Cardiac fibroblast (primary cell): ENCODE results near the gene LINC01488.

Source experiments
- DNase-seq, 2 donors: peaks; one replicate each; pipeline versions ENCODE4 v3.0.0 to v3.0.0-alpha.2; 2010; ENCODE audit warnings: low read depth in 2 of 2
- H3K4me3 ChIP-seq, 2 donors: replicated peaks in 1 of 2; 1 replicate in 1 of 2; 2 replicates in 1 of 2; pipeline ENCODE4 v1.5.1; 2011; ENCODE audit warnings: low read depth in 2 of 2, low read length in 2 of 2, mild to moderate bottlenecking in 2 of 2, moderate library complexity in 1 of 2
- CTCF ChIP-seq: IDR thresholded peaks from one replicate; pipeline ENCODE4 v1.5.1; 2011; ENCODE audit warnings: low read depth, mild to moderate bottlenecking, low read length, inconsistent platforms

The LINC01488 gene

GRCh38 chr11:69509381-69509780 is 27.9 kb downstream of the LINC01488 start:
- no peak for DNase-seq
- H3K4me3 ChIP-seq: no peak overlapping the region
- no peak for TF ChIP-seq CTCF

GRCh38 chr11:69509846-69510390 is 28.5 kb downstream of the LINC01488 start:
- no peak for TF ChIP-seq CTCF
- H3K4me3 ChIP-seq: no peak overlapping the region
- DNase-seq: no peak

- no peak for TF ChIP-seq CTCF
- DNase-seq: peak; percentile 24 to 47
- H3K4me3 ChIP-seq: no peak overlapping the region
Measured at GRCh38 chr11:69510471-69511357, 29.3 kb downstream of the LINC01488 start.

GRCh38 chr11:69511358-69512055 is 30.0 kb downstream of the LINC01488 start:
- no peak overlapping the region for H3K4me3 ChIP-seq
- DNase-seq: peak; percentile 63 to 92
- no peak for TF ChIP-seq CTCF

- DNase-seq: no peak
- H3K4me3 ChIP-seq: no peak overlapping the region
- TF ChIP-seq CTCF: no peak
Measured at GRCh38 chr11:69512136-69512535, 30.7 kb downstream of the LINC01488 start.

- no peak for DNase-seq
- no peak overlapping the region for H3K4me3 ChIP-seq
- TF ChIP-seq CTCF: no peak
Measured at GRCh38 chr11:69512790-69513189, 31.3 kb downstream of the LINC01488 start.
